Caco-2 (cell line): ENCODE measurements around the gene MRFAP1L1. TPM values are rescaled to one million over a fixed set of nuclear protein-coding genes. Genes with fewer than 3 reads are reported as not detected.

Experiments used
- BruUV-seq: library from RNA; stranded (reverse); fragments of 400-500 nt; replicated peaks from 2 replicates; lab custom pipeline; 2021; lab: Mats Ljungman, UMichigan
- CTCF ChIA-PET: fragments of 300-600 bp; sonication (Branson Sonifier 250); formaldehyde crosslinking; loops from one replicate; lab custom pipeline; 2022; ENCODE audit warnings: antibody characterized with exemption; lab: Charles Lee
- POLR2A ChIA-PET: fragments of 300-600 bp; sonication (Branson Sonifier 250); formaldehyde crosslinking; loops from one replicate; lab custom pipeline; 2022; ENCODE audit warnings: antibody characterized with exemption; lab: Charles Lee
- DNase-seq, 2 experiments: peaks; one replicate each; pipeline versions ENCODE4 v3.0.0 to v3.0.0-alpha.2; 2020 to 2022
- H3K27me3 ChIP-seq: replicated peaks from 2 replicates; pipeline ENCODE4 v1.6.0; 2011; ENCODE audit warnings: low read length; ENCODE audit not compliant: control insufficient read depth, insufficient read depth
- H3K36me3 ChIP-seq: 2 replicates; pipeline ENCODE4 v1.5.1; 2011; ENCODE audit warnings: low read length; ENCODE audit not compliant: control insufficient read depth, insufficient read depth
- H3K4me1 ChIP-seq: fragments of 250-450 bp; sonication (Bioruptor Pico); 2 replicates; pipeline ENCODE4 v1.5.1; 2020; ENCODE audit warnings: mild to moderate bottlenecking
- H3K4me3 ChIP-seq: 2 replicates; pipeline ENCODE4 v1.5.1; 2011; ENCODE audit warnings: low read depth, mild to moderate bottlenecking, control low read depth, low read length
- H3K9me3 ChIP-seq: fragments of 250-450 bp; sonication (Bioruptor Pico); 2 replicates; pipeline ENCODE4 v1.5.1; 2020; ENCODE audit warnings: mild to moderate bottlenecking, moderate library complexity
- H3K27ac Mint-ChIP-seq: one replicate; pipeline ENCODE4 v1.8.0; 2022; ENCODE audit warnings: mixed read lengths; ENCODE audit not compliant: unreplicated experiment
- H3K27me3 Mint-ChIP-seq: one replicate; pipeline ENCODE4 v1.8.0; 2022; ENCODE audit warnings: mixed read lengths; ENCODE audit not compliant: insufficient read depth, unreplicated experiment
- H3K36me3 Mint-ChIP-seq: one replicate; pipeline ENCODE4 v1.8.0; 2022; ENCODE audit warnings: mild to moderate bottlenecking, mixed read lengths; ENCODE audit not compliant: insufficient read depth, unreplicated experiment
- H3K4me1 Mint-ChIP-seq: one replicate; pipeline ENCODE4 v1.8.0; 2022; ENCODE audit warnings: low read depth, mixed read lengths; ENCODE audit not compliant: unreplicated experiment
- H3K4me3 Mint-ChIP-seq: one replicate; pipeline ENCODE4 v1.8.0; 2022; ENCODE audit warnings: mild to moderate bottlenecking, moderate library complexity, mixed read lengths; ENCODE audit not compliant: unreplicated experiment
- H3K9me3 Mint-ChIP-seq: one replicate; pipeline ENCODE4 v1.8.0; 2022; ENCODE audit warnings: mixed read lengths; ENCODE audit not compliant: unreplicated experiment
- CTCF ChIP-seq, 2 experiments: fragments of 200-600 bp in 1 of 2; IDR thresholded peaks; 1 replicate in 1 of 2; 2 replicates in 1 of 2; pipeline versions ENCODE4 v1.5.1 to v1.8.0; 2011 to 2022; ENCODE audit warnings: antibody characterized with exemption in 1 of 2, control low read depth in 1 of 2, inconsistent platforms in 1 of 2, low read depth in 1 of 2, low read length in 1 of 2, mild to moderate bottlenecking in 1 of 2, moderate library complexity in 1 of 2; ENCODE audit not compliant: insufficient read depth in 1 of 2, severe bottlenecking in 1 of 2, unreplicated experiment in 1 of 2
- intact Hi-C: fragments of 100-400 bp; cut with micrococcal nuclease; formaldehyde crosslinking; loops from one replicate; pipeline ENCODE4 v1.10.0; 2022; ENCODE audit not compliant: unreplicated experiment
- total RNA-seq: library from RNA; stranded (reverse); gene quantifications from 2 replicates; pipeline ENCODE4 v1.2.3, GENCODE V29; 2022

MRFAP1L1 gene
- total RNA-seq, 1 experiment from 2014 or later, result 47.5 TPM

GRCh38 chr4:6734165-6734786, 24.6 kb upstream of the MRFAP1L1 start:
- intact Hi-C loops, result no loop called here
- H3K27me3 ChIP-seq, result no peaks in the 10 kb centered on the region
- no peak for DNase-seq
- Mint-ChIP-seq H3K4me3 (no peak overlapping the region), H3K9me3 (peaks cover 2% of the 10 kb centered on the region), H3K36me3 (no peaks in the 10 kb centered on the region), H3K27me3 (no peaks in the 10 kb centered on the region), H3K4me1 (peaks cover 8% of the 10 kb centered on the region), H3K27ac (peak overlapping the region; percentile 10)
- no TSS peak for BruUV-seq
- POLR2A ChIA-PET, result no interaction called here
- peaks cover 7% of the 10 kb centered on the region; the same call in 1 of the 2 replicates for H3K4me1 ChIP-seq
- no peak overlapping the region for H3K4me3 ChIP-seq
- no peaks in the 10 kb centered on the region for H3K36me3 ChIP-seq
- TF ChIP-seq CTCF (IDR thresholded peaks at IDR 0.05; ENCODE audit: insufficient read depth in 1 of 2, low read depth in 1 of 2, low read length in 1 of 2, severe bottlenecking in 1 of 2, unreplicated experiment in 1 of 2), result no peak
- 0 out of 2 replicates have a peak, but pooled peaks cover under 1% of the 10 kb centered on the region for H3K9me3 ChIP-seq
- CTCF ChIA-PET, result no interaction called here

- CTCF ChIA-PET, result no interaction called here
Observed at GRCh38 chr4:6733358-6734164, 23.9 kb upstream of the MRFAP1L1 start.

More at GRCh38 chr4:6733358-6734164, 23.9 kb upstream of the MRFAP1L1 start:
- no peaks in the 10 kb centered on the region for H3K36me3 Mint-ChIP-seq
- no peak overlapping the region for H3K4me3 ChIP-seq
- POLR2A ChIA-PET, result no interaction called here
- intact Hi-C loops, result no loop called here
- no TSS peak for BruUV-seq
- H3K4me1 Mint-ChIP-seq, result peaks cover 8% of the 10 kb centered on the region
- H3K9me3 Mint-ChIP-seq, result no peaks in the 10 kb centered on the region
- TF ChIP-seq CTCF (IDR thresholded peaks at IDR 0.05; ENCODE audit: insufficient read depth in 1 of 2, low read depth in 1 of 2, low read length in 1 of 2, severe bottlenecking in 1 of 2, unreplicated experiment in 1 of 2), result no peak
- no peaks in the 10 kb centered on the region for H3K27me3 Mint-ChIP-seq
- no peaks in the 10 kb centered on the region for H3K27me3 ChIP-seq
- H3K9me3 ChIP-seq, result no peaks in the 10 kb centered on the region
- no peak for DNase-seq
- peak overlapping the region; percentile 10 for H3K27ac Mint-ChIP-seq
- peaks cover 7% of the 10 kb centered on the region; the same call in 1 of the 2 replicates for H3K4me1 ChIP-seq
- no peak overlapping the region for H3K4me3 Mint-ChIP-seq
- H3K36me3 ChIP-seq, result no peaks in the 10 kb centered on the region
